ENCODE measurements around the gene INTS1.

The INTS1 gene

GRCh38 chr7:1487466-1487865 lies 16.7 kb downstream of the INTS1 start:
- no peak for TF ChIP-seq CTCF (conservative IDR thresholded peaks at IDR 0.05)

GRCh38 chr7:1486571-1486970 lies 17.6 kb downstream of the INTS1 start:
- TF ChIP-seq CTCF (conservative IDR thresholded peaks at IDR 0.05): no peak
- no peak overlapping the region for H3K27ac ChIP-seq

More at GRCh38 chr7:1487466-1487865, 16.7 kb downstream of the INTS1 start:
- H3K27ac ChIP-seq: no peak overlapping the region

- no peak overlapping the region for H3K27ac ChIP-seq
- no peak for TF ChIP-seq CTCF (conservative IDR thresholded peaks at IDR 0.05)
Measured at GRCh38 chr7:1485156-1485555, 19.0 kb downstream of the INTS1 start.

DNA sequence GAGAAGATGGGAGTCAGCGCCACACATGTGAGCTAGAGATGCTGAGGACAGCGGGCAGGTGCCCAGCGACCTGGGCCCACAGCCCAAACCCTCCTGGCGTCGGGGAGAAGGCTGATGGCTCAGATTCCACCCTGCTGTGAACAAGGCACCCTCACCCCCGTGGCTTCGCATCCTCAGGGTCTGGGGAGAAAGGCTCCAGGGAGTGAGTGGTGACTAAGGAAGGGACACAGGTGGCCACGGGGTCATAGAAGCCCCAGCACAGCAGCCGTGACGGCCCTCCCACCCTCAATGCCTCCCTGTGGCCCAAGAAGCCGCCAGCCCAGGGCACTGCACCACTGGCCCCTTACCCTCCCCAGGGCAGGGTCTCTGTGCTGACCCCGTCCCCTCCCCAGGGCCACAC lies 19.6 kb downstream of the INTS1 start:
- TF ChIP-seq CTCF (conservative IDR thresholded peaks at IDR 0.05): no peak
- no peak overlapping the region for H3K27ac ChIP-seq

DNA sequence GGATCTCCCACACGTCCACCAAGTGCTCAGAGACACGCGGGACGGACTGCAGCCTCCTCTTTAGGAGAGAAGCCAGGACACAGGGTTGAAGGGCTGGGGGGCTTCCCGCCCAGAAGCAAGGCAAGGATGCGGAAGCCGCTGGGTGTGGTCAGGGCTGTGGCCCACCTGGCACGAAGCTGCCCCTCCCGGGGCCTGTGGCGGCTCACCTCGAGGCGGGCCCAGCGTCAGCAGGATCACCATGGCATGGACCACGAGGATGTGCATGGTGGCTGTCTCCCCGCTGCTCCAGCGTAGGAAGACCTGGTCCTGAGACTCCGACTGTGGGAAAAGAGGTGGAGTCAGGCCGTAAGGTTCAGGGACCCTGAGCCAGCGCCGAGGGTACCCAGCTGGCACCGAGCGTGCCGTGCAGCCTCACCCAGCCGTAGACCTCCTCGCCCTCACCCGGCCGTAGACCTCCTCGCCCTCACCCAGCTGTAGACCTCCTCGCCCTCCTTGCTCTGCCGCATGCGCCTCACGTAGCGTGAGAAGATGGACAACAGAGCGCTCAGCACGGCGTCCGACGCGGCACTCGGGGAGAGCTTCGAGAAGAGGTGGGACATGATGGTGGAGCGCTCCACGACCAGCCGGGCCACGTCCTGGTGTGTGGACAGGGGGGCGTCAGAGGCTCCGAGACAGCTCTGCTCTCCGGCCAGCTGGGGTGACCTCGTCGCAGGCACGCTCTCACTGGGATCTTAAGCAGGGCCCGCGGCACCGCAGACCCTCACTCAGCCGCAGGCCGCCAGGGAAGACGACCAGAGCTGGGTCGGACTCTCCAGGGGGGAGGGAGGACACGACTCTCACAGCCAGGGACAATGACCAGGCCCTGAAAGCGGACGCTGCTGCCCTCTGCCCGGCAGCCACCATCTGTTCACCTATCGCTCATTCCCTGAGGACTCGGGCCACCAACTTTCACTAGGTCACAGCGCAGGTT lies 20.4 kb downstream of the INTS1 start:
- no peak for TF ChIP-seq CTCF (conservative IDR thresholded peaks at IDR 0.05)
- H3K27ac ChIP-seq: no peak overlapping the region

GRCh38 chr7:1483079-1483478 lies 21.1 kb downstream of the INTS1 start:
- no peak overlapping the region for H3K27ac ChIP-seq
- no peak for TF ChIP-seq CTCF (conservative IDR thresholded peaks at IDR 0.05)

GRCh38 chr7:1481300-1481699 lies 22.9 kb downstream of the INTS1 start:
- TF ChIP-seq CTCF (conservative IDR thresholded peaks at IDR 0.05): no peak
- no peak overlapping the region for H3K27ac ChIP-seq
